Measurements from ENCODE around the gene BHLHE23.

The BHLHE23 gene

GRCh38 chr20:63009045-63009961, 2.5 kb upstream of the BHLHE23 start:
- peak; percentile 25 for DNase-seq (ENCODE audit: low read depth)

DNA sequence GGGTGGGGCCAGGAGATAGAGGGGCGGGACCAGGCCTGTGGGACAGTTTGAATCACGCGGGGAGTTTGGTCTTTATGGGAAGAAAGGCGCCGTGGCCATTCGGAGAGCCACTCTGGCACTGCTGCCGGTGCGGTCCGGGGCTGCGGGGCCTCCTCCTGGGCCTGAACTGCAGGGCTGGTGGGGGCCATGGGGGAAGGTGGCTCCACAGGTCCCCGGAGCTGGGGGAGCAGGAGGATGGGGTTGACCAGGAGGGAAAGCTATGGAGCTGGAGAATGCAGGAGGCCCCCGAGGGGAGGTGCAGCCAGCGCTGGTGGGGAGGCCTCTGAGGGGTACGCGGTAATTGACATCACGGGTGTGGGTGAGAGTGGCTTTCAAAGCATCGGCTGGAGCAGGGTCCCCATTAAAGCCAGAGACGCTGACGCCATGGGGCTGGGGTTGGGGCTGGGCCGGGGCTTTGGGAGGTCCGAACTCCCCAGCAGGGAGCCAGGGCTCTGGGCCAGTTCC, 1.8 kb upstream of the BHLHE23 start:
- DNase-seq (ENCODE audit: low read depth) = no peak

DNA sequence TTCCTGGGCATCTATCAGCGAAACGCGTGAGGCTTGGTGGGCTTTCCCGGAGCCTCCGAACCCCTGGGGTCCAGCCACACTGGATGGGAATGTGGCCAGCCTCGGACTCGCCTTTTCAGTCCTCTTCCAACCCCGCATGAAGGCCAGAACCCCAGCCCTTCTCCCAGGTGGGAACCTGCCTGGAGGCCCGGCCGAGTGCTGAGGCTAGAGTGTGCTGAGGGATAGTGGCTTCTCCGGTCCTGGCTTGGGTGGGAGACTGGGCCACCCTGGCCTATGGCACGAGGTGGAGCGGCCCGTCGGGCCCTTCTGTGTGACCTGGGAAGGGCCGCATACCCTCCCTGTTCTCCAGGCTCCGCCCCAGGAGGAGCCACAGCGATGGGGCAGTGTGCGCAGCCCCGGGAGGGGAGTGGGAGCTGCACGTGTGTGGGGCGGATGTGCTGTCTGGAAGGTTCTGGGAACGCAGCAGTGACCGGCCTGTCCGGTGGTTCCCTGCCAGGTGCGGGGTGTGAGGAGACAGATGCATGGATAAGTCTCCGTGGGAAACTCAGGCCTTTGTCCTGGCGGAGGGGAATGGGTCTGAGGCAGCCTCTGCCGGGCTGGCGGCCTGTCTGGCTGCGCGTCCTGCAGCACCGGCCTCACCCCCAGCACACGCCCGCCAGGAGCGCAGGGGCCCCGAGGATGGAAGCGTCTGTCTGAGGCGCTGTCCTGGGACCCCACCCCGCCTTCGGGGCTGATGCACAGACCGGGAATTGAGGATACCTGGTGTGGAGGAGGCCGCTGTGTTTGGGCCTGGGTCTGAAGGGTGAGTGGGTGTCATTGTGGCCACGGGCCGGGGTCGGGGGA, 1.1 kb upstream of the BHLHE23 start:
- no peak for DNase-seq (ENCODE audit: low read depth)

GRCh38 chr20:63007360-63007645, 539 bp upstream of the BHLHE23 start:
- DNase-seq (ENCODE audit: low read depth) = no peak

GRCh38 chr20:63005862-63006539, 763 bp downstream of the BHLHE23 start:
- DNase-seq (ENCODE audit: low read depth) = no peak

DNA sequence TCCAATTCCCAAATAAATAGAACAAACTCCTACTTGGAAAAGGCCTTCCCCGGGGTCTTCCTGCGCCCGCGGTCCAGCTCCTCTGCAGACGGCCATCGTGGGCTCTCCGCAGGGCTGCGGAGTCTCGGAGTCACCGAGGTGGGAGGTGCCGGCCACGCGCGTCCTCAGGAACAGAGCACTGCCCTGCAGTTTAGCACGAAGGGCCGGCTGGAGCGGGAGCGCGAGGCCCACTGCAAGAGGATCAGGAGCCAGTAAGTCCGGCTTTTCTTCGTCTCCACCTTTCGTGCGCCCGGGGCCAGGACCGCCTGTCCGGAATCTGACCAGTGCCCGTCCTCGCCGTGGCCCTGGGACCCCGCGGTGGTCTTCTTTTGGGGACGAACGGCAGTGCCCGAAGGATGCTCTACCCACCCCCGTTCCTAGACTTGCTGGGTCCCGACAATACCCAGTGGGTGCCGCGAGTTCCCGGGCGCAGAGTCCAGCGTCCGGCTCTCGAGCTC, 1.4 kb downstream of the BHLHE23 start:
- no peak for DNase-seq (ENCODE audit: low read depth)

DNA sequence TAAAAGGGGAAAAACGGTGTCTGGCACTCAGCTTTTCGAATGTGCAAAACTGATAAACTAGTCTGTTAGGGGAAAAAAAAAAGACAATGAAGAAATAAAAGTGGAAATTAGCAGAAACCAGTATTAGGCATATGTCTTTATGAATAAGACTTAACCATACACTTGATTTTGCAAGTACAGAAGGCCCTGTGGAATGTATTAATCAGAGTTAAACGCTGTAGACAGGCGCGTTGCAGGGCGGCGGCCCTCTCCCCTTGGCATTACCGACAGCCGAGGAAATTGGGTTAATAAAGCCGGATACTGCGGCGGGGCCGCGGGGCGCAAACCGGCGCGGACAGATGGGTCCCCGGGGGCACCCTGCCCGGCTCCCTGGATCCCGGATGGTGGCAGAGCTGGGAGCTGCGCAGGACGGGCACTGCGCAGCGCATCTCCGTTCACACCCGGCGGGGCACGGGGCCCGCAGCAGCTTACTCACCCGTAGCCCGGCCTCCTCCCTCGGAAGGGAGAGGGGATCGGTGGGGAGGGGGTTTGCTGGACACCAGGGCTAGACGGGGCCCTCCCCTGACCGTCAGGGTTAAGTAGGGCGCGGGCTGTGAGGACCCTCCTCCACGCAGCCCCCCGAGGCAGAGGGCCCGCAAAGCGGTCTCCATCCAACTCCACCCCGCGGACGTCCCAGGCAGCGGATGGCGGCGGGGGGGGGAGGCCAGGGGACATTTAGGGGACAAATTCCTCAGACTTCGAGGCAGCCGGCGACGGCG, 2.0 kb downstream of the BHLHE23 start:
- DNase-seq (ENCODE audit: low read depth) = no peak

GRCh38 chr20:63003546-63003945, 3.2 kb downstream of the BHLHE23 start:
- no peak for DNase-seq (ENCODE audit: low read depth)

DNA sequence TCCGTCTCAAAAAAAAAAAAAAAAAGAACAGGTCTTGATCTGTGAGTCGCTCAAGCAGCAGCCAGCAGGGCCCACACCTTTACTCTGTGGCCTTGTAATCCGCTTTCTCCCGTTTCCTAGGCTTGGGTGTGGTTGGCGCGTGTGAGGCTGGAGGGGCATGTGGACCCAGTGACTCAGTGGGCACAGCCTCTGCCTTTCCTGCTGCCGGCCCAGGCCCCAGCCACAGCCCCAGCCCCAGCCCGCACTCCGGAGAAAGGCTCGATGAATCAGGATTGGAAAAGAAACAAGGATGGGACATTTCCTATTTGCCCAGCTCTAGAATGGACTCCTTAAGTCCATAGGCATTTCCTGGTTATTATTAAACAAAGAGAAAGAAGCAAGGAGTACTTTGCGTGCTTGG, 4.3 kb downstream of the BHLHE23 start:
- no peak for DNase-seq (ENCODE audit: low read depth)

DNA sequence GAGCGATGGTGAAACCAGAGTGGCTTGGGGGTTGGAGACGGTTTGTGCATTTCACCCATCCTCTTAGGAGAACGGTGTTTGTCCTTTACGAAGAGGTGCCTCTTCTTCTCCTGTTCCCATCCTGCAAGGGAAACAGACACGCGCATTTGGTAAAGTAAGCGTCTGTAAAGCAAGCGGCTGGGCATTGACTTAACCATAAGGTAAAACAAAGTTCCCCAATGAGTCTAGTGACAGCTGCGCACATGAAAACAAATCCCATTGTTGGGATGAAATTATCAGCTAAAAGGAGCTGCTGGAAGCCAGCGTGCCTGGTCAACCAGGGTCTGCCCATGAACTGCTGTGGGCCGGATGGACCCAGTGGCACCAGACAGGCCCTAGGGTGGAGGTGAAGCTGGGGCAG, 5.8 kb downstream of the BHLHE23 start:
- no peak for DNase-seq (ENCODE audit: low read depth)

DNA sequence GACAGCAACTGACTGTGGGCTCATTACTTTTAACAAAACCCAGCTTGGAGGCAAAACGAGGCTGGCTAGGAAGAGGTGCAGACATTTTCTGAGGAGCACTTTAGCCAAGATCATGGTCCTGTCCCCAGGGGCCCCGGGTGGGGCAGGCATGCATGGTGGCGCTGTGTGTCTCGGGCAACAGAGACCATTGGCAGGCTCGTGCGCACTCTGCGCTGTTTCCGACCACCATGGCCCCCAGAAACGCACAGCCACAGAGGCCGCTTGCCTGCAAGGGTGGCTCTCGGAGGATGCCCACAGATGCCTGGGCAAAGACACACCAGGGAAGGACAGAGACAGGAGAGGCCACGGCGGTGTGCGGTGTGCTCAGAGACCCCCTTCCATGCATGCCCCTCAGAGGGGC, 6.7 kb downstream of the BHLHE23 start:
- DNase-seq (ENCODE audit: low read depth) = no peak

DNA sequence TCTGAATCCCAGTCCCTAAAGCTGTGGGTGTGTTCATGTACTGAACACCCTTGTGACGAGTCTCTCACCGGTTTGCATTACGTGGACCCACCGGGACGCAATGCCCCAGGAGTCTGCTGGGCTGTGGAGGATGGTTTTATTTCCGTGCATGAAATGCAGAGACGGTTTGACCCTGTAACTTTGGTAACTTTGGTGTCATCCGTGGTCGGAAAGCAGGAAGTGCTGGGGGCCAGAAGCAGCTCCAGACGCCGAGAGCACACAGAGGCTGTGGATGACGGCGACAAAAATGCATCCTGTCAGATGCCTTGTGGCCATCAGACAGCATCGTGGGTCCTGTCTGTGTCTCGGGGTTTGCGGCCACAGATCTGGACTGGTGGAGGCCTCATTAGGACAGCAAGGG, 7.2 kb downstream of the BHLHE23 start:
- no peak for DNase-seq (ENCODE audit: low read depth)

- DNase-seq (ENCODE audit: low read depth) = no peak
Observed at GRCh38 chr20:62998449-62998848, 8.3 kb downstream of the BHLHE23 start.

DNA sequence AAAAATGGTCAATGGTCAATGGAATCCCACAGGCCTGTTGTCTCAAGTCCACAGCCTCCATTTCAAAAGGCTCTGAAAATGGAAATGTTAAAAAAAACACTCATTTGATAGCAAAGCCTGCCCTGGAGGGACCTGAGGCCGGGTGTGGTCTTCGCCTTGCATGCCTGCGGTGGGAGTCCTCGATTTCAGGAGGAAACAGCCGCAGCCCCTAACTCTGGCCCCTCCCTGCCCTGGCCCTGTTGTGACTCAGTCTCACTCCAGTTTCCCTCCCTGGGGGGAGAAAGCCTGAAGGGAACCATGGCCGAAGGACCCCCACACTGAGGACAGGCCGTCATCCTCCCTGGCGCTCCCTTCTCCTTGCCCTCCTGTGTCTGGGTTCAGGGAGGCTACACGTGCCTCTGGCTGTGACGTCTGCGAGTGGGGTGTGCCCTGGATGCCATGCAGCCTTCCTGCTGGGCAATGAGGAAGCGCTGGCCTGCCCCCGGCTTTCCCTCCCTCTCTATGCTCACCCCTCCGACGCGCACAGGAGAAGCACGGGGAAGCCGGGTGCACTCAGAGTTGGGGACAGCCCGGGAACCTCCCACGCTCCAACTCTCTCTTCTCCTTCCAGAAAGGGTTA, 9.2 kb downstream of the BHLHE23 start:
- DNase-seq (ENCODE audit: low read depth) = no peak

- DNase-seq (ENCODE audit: low read depth) = no peak
Observed at GRCh38 chr20:62996596-62996982, 10.2 kb downstream of the BHLHE23 start.

GRCh38 chr20:62995898-62996595, 10.7 kb downstream of the BHLHE23 start:
- no peak for DNase-seq (ENCODE audit: low read depth)

DNA sequence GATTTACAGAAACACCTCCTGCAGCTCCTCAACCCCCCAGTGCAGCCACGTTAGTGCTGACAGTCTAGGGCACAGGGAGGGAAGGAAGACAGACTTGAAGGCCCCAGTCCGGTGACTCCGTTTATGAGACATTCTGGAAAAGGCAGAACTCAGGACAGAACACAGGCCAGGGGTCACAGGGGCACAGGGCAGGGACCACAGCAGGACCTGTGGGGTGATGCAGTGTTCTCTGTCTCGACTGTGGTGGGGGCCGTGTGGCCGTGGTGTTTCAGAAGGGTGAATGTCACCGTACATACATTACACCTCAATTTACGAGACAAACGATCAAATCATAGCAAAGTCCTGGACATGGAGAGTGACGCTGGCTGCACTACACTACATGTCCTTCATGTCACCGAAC, 11.3 kb downstream of the BHLHE23 start:
- DNase-seq (ENCODE audit: low read depth) = no peak

- no peak for DNase-seq (ENCODE audit: low read depth)
Observed at GRCh38 chr20:62994869-62995281, 11.9 kb downstream of the BHLHE23 start.

GRCh38 chr20:62993856-62994494, 12.8 kb downstream of the BHLHE23 start:
- DNase-seq (ENCODE audit: low read depth) = no peak

DNA sequence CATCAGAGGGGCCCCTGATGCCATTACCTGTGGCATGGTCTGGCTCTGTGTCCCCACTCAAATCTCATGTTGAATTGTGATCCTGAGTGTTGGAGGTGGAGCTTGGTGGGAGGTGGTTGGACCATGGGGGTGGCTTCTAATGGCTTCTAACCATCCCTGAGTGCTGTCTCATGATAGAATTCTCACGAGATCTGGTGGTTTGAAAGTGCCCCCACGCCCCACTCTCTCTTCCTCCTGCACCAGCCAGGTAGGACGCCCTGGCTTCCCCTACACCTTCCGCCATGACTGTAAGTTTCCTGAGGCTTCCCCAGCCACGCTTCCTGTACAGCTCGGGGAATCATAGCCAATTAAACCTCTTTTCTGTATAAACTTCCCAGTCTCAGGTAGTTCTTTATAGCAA, 14.9 kb downstream of the BHLHE23 start:
- DNase-seq (ENCODE audit: low read depth) = no peak

Measured in amniotic epithelial cell (primary cell).